OCI-M2 (cell line): ENCODE results near the gene SYT17.

Source experiments
- DNase-seq: peaks from one replicate; lab custom pipeline; 2025; ENCODE audit not compliant: unreplicated experiment; lab: John Stamatoyannopoulos, UW

Gene SYT17

DNA sequence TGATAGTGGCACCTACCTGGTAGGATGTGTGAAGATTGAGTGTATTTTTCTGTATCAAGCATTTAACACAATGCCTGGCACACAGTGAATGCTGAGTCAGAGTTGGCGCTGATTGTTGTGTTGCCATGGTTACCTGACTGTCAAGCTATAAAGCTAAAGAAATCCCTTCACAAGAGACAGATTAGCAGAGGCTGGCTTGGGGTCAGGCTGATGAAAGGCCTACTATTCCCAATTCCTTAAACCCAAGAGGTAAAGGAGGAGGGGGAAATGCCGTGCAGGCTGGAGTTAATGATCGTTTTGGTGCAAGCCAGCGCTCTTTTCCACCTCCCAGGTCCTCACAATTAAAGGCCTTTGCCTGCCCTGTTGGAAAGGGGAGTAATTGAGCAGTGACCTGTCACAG is 123.4 kb downstream of the SYT17 start:
- DNase-seq: no peak

DNA sequence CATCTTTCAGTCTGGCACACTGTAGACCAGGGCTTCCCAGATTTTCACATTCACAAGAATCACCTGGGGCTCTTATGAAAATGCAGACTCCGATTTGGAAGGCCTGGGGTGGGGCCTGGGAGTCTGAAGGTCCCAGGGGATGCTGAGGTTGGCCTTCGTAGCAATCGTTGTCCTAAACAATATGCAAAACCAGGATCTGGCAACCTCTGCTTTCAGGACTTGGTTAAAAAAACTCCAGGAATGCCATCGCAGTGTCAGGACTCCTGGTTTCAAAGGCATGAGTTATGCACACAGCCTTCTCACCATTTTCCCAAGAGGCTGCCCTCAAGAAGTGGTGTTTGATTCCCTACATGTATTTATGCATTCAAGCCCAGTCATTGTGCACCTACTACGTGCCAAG is 124.1 kb downstream of the SYT17 start:
- DNase-seq: no peak

DNA sequence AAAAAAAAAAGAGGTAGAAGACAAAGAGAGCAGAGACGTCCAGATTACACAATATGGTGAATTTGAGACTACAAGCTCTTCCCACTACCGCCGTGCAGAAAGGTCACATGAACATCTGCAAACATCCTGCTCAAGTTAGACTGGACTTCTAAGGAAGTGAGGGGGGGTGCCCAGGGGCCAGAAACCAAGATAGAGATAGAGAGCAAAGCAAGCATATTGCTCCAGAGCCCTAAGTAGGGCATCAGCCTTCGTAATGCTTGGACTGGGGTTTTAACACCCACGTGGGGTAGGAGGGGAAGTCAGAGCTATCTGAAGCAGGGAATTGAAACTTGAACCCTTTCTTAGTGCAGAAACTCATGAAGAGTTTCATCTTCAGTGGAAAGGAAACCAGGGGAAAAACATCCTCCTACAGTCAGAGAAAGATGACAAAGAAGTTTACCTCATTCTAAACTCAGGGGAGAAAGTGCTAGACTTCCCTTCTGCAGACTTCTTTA is 126.2 kb downstream of the SYT17 start:
- DNase-seq: no peak

DNA sequence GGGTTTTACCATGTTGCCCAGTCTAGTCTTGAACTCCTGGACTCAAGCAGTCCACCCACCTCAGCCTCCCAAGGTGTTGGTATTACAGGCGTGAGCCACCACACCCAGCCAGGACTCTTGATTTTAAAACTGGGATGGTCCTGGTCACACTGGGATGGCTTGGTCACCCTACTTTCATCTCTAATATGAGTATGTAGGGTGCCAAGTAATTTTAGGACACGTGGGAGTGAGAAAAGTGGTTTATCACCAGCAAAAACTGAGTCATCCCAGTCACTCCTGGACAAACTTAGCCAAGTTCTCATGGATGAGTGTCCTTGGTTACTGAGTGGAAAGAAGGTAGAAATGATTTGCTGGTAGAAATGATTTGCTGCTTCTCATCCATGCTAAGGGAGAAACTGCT is 127.4 kb downstream of the SYT17 start:
- DNase-seq: no peak

DNA sequence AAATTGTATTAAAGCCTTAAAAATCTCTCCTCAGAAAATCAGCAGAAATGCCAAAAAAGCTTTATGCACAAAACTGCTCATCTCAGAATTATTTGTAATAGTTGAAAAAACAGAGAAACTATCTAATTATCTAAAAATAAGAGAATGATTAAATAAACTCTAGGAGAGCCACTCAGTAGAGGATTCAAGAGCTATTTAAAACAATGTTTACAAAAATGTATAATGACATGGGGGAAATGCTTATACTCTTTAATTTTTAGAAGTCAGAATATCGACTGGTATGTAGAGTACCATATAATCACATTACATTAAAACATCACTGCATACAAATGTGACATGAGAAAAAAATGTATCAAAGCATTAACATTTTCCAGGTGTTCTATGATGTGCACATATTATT is 129.4 kb downstream of the SYT17 start:
- no peak for DNase-seq

DNA sequence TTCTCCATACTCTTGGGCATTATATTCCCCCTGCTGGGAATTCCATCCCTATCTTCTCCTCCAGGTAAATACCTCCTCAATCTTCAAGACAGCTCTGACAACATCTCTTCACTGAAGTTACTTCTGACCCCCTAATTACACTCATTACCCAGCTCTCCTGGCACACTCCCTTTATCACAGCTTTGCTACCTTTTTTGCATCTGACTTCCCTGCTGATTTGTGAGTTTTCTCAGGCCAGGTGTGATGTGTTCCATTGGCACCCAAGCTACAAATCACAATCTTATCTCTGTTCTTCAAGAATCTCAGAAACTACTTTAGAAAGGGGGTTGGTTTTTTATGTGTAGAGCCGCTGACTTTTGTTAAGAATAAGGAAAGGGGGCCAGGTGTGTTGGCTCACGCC is 131.5 kb downstream of the SYT17 start:
- no peak for DNase-seq

DNA sequence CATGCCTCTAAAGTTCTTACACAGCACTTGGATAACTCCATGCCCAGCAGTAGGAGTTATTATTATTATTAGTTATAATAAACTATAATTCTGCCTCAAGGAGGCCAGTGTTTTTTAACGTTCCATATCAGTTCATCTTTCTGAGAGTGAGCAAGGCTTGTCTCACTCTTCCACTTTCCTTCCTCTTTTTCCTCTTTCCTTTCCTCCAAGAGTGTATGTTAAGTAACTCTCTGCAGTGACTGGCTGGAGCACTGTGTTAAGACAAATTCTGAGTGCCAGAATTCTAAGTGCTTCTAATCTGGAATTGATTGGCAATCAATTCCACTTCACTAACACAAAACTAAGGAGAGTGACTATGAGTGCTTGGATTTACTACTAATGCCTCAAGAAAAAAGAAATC is 133.9 kb downstream of the SYT17 start:
- no peak for DNase-seq

DNA sequence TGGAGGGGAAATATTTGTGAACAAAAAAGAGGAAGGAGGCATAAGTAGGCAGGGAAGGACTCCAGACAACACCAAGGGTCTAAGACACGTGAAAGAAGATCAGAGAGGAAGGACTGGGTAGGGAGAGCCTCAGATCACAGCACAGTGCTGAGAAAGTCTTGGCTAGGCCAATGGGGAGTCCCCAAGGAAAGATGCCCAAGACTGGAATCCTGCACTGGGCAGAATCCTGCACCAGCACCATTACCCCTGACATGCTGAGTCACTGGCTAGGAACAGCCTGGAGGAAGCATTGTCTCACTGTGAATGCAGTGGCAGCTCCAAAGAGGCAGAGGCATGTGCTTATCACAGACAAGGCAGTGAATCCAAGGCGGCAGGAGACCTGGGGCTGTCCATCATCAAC is 136.7 kb downstream of the SYT17 start:
- no peak for DNase-seq

DNA sequence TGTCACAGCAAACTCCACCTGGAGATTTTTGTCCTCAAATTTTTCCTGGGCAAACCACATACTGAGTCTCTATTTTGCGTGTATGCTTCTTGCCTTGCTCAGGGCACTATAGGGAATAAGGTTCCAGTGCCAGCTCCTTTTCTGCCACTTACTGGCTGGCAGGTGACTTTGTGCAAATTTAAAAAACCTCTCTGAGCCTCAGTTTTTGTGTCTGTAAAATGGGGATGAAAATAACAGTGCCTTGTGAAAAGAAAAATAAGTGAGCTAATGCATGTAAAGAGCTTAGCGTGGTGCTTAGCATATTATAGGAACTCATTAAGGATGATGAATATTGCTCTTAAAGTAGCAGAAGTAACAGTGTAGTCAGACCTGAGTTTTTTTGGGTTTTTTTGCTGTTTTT is 137.4 kb downstream of the SYT17 start:
- no peak for DNase-seq

DNA sequence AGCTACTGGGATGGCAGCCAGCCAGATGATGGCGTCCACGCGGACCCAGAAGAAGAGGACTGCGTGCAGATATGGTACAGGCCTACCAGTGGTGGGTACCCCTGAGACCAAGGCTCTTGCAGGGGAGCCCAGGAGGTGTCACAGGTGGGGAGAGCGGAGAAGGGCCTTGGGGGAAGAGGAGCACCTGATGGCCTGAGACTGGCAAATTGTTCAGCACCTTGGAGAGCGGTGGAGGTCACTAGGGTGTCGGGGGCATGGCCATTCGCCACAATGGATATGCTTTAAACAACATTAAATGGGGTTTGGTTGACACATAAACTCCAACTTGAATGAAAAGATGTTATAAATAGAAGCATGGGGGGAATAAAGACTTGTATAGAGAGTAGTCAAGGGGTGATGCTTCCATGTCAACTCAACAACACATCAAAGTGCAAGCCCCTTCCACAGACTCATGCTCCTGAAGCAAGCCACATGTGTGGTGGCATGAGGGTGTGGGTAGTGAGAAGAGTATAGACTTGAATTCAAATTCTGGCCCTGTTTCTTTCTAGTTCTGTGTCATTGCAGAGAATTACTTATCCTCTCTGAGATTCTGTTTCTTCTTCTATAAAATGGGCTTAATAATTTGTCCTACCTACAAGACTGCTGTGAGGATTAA is 139.7 kb downstream of the SYT17 start:
- DNase-seq: no peak

DNA sequence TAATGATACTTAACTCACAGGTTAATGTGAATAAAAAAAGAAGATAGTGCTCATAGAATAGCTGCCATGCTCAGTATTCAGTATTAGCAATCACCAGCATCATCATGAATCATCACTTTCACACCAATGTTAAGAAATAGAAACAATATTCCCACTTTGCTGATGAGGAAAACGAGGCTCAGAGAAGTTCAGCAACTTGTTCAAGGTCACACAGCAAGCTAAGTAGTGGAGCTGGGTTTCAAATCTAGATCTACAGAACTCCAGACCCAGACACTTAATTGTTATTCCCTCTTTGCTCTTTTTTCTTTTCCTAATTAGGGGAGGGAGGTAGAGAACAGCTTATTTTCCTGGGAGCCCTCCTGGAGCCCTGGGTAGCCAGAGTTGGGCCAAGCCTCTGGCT is 140.4 kb downstream of the SYT17 start:
- DNase-seq: no peak

DNA sequence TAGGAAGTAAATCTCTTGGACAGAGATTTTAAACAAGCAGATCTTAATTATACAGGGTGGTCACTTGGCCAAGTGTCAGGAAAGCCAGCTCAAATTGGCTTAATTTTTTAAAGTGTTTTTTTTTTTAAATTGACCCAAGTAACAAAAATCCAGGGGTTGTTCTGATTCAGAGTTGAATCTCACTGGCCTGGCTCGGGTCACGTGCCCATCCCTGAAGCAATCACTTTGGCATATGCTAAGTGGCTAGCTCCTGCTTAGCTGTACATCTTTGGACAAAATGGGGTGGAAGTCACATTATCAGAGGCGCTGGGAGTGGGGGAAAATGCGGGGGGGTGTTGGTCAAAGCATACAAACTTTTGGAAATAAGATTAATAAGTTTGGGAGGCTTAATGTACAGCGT is 141.1 kb downstream of the SYT17 start:
- DNase-seq: no peak

DNA sequence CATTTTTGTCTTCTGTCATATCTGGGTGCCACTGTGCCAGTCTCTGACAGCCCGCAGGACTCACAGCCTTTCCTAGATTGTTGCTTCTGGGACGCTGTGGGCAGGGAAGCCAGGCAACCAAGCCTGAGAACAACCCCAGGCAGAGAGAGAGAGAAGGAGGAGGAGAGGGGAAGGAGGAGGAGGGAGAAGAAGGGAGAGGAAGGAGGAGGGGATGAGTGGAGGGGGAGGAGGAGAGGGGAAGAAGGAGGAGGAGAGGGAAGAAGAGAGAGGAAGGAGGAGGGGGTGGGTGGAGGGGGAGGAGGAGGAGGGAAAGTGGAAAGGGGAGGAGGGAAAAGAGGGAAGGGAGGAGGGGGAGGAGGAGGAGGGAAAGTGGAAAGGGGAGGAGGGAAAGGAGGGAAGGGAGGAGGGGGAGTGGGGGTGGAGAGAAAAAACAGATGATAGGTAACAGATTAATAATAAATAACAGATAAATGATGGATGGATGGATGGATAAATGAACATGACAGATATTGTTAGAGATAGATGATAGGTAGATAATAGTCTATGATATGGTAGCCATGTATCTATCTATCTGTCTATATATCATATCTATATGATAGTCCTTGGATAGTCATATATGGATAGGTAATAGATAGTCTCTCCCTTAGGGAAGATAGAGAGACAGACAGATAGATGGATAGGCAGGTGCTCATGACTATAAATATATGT is 146.8 kb downstream of the SYT17 start:
- no peak for DNase-seq

DNA sequence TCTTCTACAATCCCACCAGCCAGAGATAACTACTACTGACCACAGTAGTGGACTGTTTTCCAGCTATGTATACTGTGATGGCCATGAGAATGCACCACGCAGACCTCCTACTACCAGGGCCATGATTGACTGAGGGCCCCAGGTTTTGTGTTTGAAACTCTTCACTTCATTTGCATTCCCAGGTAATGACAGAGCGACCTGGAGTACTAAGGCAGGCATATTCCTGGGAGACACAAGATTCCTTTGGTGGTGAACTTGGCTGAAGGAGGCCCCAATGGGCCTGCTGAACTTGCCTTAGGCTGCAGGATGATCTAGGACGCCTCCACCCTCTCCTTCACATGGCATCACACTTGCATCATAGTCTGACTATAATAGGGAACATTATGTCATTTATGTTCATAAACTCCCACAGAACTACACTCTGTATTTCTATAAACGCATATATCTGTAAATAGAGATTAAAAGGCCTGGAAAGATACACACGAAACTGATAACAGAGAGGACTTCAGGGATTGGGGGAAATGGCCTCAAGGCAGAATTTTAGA is 147.9 kb downstream of the SYT17 start:
- DNase-seq: no peak

DNA sequence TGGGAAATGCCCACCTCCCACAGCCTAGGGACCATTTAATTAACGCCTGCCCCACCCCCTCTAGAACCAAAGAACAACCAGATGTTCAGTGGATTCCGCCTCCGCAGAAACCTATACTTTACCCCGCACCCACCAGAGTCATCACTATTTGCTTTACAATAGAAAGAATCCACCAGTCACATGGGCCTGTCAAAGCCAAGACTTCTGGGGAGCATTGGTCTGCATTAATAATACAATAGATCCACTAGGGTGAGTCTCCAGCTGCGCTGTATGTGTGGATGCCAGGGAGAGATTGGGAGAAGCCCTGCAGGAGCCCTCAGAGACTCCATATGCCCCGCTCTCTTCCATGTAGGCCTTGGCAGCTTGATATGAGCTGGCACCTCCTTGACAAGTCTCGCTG is 148.8 kb downstream of the SYT17 start:
- DNase-seq: no peak
